Heart left ventricle (tissue), 16 donors: ENCODE data around the gene SCD. TPM values are rescaled to one million over a fixed set of nuclear protein-coding genes. Genes with fewer than 3 reads are reported as not detected.

Source experiments
- ATAC-seq, 4 donors: fragments of 200-7000 bp; cut with Tn5 transposase; one replicate each; pipeline ENCODE4 v1.9.1; 2020 to 2022; ENCODE audit warnings: moderate library complexity in 4 of 4, mild to moderate bottlenecking in 3 of 4, moderate number of reproducible peaks in 1 of 4
- DNase-seq, 5 donors: peaks; one replicate each; pipeline ENCODE4 v3.0.0-alpha.2; 2020
- H3K27ac ChIP-seq, 12 donors: fragments of 200-600 bp; sonication (generic) in 4 of 12; one replicate each; pipeline versions ENCODE4 v1.5.0 to v1.8.0; 2016 to 2022; ENCODE audit warnings: mild to moderate bottlenecking in 2 of 12
- H3K27me3 ChIP-seq, 9 donors: fragments of 200-600 bp; sonication (generic) in 2 of 9; one replicate each; pipeline versions ENCODE4 v1.5.1 to v1.8.0; 2016 to 2022; ENCODE audit warnings: mild to moderate bottlenecking in 3 of 9
- H3K36me3 ChIP-seq, 9 donors: fragments of 200-600 bp; sonication (generic) in 2 of 9; one replicate each; pipeline versions ENCODE4 v1.5.0 to v1.8.0; 2018 to 2022; ENCODE audit warnings: mild to moderate bottlenecking in 2 of 9
- H3K4me1 ChIP-seq, 12 donors: fragments of 200-600 bp; sonication (generic) in 4 of 12; one replicate each; pipeline versions ENCODE4 v1.5.0 to v1.8.0; 2016 to 2022; ENCODE audit warnings: mild to moderate bottlenecking in 3 of 12
- H3K4me3 ChIP-seq, 12 donors: fragments of 200-600 bp; sonication (generic) in 4 of 12; one replicate each; pipeline versions ENCODE4 v1.5.0 to v1.8.0; 2017 to 2022; ENCODE audit warnings: mild to moderate bottlenecking in 9 of 12, moderate library complexity in 4 of 12
- H3K9me3 ChIP-seq, 12 donors: fragments of 200-600 bp; sonication (generic) in 4 of 12; one replicate each; pipeline versions ENCODE4 v1.5.0 to v1.8.0; 2016 to 2022; ENCODE audit warnings: mild to moderate bottlenecking in 1 of 12
- CTCF ChIP-seq, 12 donors: fragments of 200-600 bp; sonication (generic) in 4 of 12; IDR thresholded peaks; one replicate each; pipeline versions ENCODE4 v1.5.0 to v1.8.0; 2018 to 2022; ENCODE audit warnings: antibody characterized with exemption in 12 of 12, mild to moderate bottlenecking in 5 of 12
- POLR2A ChIP-seq, 2 donors: fragments of 450-650 bp; IDR thresholded peaks; one replicate each; pipeline ENCODE4 v1.6.1; 2017; ENCODE audit warnings: antibody characterized with exemption in 2 of 2, mild to moderate bottlenecking in 2 of 2, moderate library complexity in 2 of 2
- WGBS, 4 donors: extraction: QIAGEN DNeasy Blood & Tissue Kit in 2 of 4; methylation state at CpG; one replicate each; pipeline versions ENCODE4 v1.1.5 to v1.1.7; 2013 to 2018; 5-methylcytosine and 5-hydroxymethylcytosine counted together
- intact Hi-C, 10 donors: fragments of 100-400 bp; cut with DNase I; formaldehyde crosslinking; loops; one replicate each; pipeline versions ENCODE4 v1.11.1 to v1.14.2; 2022
- polyA plus RNA-seq, 2 donors: library from polyadenylated mRNA; stranded (reverse); fragments of 200-250 nt; gene quantifications; one replicate each; pipeline ENCODE4 v1.2.3, GENCODE V29; 2013
- total RNA-seq, 9 donors: library from RNA; depleted of rRNA in 2 of 9; stranded (reverse); fragments of >200 nt in 2 of 9; fragmentation: NEBNext Ultra II Directional in 3 of 9; extraction: Animal tissue kit (Norgen Biotek cat#: 25700) in 3 of 9; gene quantifications; one replicate each; pipeline versions ENCODE4 v1.1.0 to v1.2.4, GENCODE V29; 2016 to 2023
- donor health status: ischemic (EF 13 %, LVEDD 7.1; RV severe dilation, severe dysfunction).
- donor health status: healthy with polysubstance abuse.
- donor health status: DM: no; HTN: yes; CAD: no.
- donor health status: DM: no; HTN: no; CAD: no.
- donor health status: ischemic (EF 25% LVEDD 6.9; RV normal size, moderate dysfunction).
- donor health status: ischemic (EF 25% LVEDD 5.7; RV mildly dilated, moderate dysfunction).
- donor health status: healthy.
- donor health status: DM: yes; HTN: yes; CAD: no.
- donor health status: ischemic (EF 35%, LVEDD 5.7; RV mildly dilated, moderate dysfunction).
- donor health status: nonischemic (EF 11% LVEDD 7.7; RV severe dilation, severe dysfunction).
- donor health status: DM: yes; HTN: yes; CAD: no.
- donor health status: PGD.
- donor health status: ischemic (EF 29% LVEDD 5.4; RV normal size, mild dysfunction).
- donor health status: nonischemic (EF 23%, LVEDD 6.1; RV moderate dilation, normal function).

SCD gene
- total and polyA plus RNA-seq, 11 donors, result 2.3 to 216 (median 9.4) TPM

GRCh38 chr10:100327007-100327717 lies 19.9 kb upstream of the SCD start:
- H3K27ac ChIP-seq, result no peak overlapping the region
- DNase-seq (peak in 1 of 5 donors; percentile 55), ATAC-seq (peak in 3 of 4 donors; percentile 61 to 88 (median 85))
- H3K36me3 ChIP-seq, result no peaks in the 10 kb centered on the region
- intact Hi-C loops, result no loop called here
- H3K4me1 ChIP-seq, result peaks cover 0 to 12% (median 4%) of the 10 kb centered on the region in 12 donors
- H3K27me3 ChIP-seq, result peaks cover 0 to 58% (median 7%) of the 10 kb centered on the region in 9 donors
- H3K4me3 ChIP-seq, result no peak overlapping the region
- no peak for TF ChIP-seq POLR2A (IDR thresholded peaks at IDR 0.05)
- 37 to 50% (median 38%) methylated on average over 7 to 8 of the region's 8 CpGs for WGBS, 4 donors
- no peaks in the 10 kb centered on the region for H3K9me3 ChIP-seq

GRCh38 chr10:100327718-100328009 lies 19.4 kb upstream of the SCD start:
- Histone ChIP-seq H3K4me1 (peaks cover 0 to 12% (median 4%) of the 10 kb centered on the region in 12 donors), H3K9me3 (no peaks in the 10 kb centered on the region), H3K27me3 (peaks cover 0 to 57% (median 7%) of the 10 kb centered on the region in 9 donors), H3K4me3 (no peak overlapping the region), H3K36me3 (no peaks in the 10 kb centered on the region), H3K27ac (no peak overlapping the region)
- ATAC-seq (no peak), DNase-seq (no peak)
- TF ChIP-seq CTCF (IDR thresholded peaks at IDR 0.05) (no peak), POLR2A (IDR thresholded peaks at IDR 0.05) (no peak)
- WGBS, 4 donors, result 54 to 82% (median 68%) methylated on average over 3 of the region's 3 CpGs
- intact Hi-C loops, result no loop called here

GRCh38 chr10:100328198-100328597 lies 18.8 kb upstream of the SCD start:
- H3K27ac ChIP-seq, result no peak overlapping the region
- no peak for DNase-seq
- H3K4me3 ChIP-seq, result no peak overlapping the region
- peaks cover 0 to 12% (median 4%) of the 10 kb centered on the region in 12 donors for H3K4me1 ChIP-seq
- no peaks in the 10 kb centered on the region for H3K36me3 ChIP-seq
- no peak for TF ChIP-seq POLR2A (IDR thresholded peaks at IDR 0.05)
- no peak for TF ChIP-seq CTCF (IDR thresholded peaks at IDR 0.05)
- WGBS, 4 donors, result 58 to 69% (median 63%) methylated on average over 5 of the region's 5 CpGs
- H3K27me3 ChIP-seq, result peaks cover 0 to 53% (median 9%) of the 10 kb centered on the region in 9 donors
- intact Hi-C loops, result no loop called here
- H3K9me3 ChIP-seq, result no peaks in the 10 kb centered on the region
- no peak for ATAC-seq

- WGBS, 4 donors, result 43 to 48% (median 45%) methylated on average over 4 to 5 of the region's 5 CpGs
- peaks cover 0 to 55% (median 13%) of the 10 kb centered on the region in 9 donors for H3K27me3 ChIP-seq
- no peak within 1 kb of the TSS for H3K27ac ChIP-seq
- intact Hi-C loops, result loop anchor here in 3 of 10 donors (10.0 kb wide), 3 partner anchors 175 to 545 kb away; partner anchors contain the start of gene SEC31B (in 1 of the 3)
- no peaks in the 10 kb centered on the region for H3K36me3 ChIP-seq
- no peaks in the 10 kb centered on the region for H3K9me3 ChIP-seq
- DNase-seq, result no peak
- no peak for TF ChIP-seq POLR2A (IDR thresholded peaks at IDR 0.05)
- no peak for TF ChIP-seq CTCF (IDR thresholded peaks at IDR 0.05)
- H3K4me3 ChIP-seq, result no peak within 1 kb of the TSS
- H3K4me1 ChIP-seq, result peaks cover 0 to 12% (median 4%) of the 10 kb centered on the region in 12 donors
- ATAC-seq, result no peak
These were observed 17.0 kb upstream of the SCD start, which contains the start of gene PKD2L1 for GRCh38 chr10:100330079-100330478. TSS of gene PKD2L1 (minus strand) at chr10:100330228. CDS start at chr10:100330103, 125 bp downstream.
